NCI-H2171 treated with DMSO at 0.1 percent for 48 hours (cell line): ENCODE data around the gene HOXC11.

Experiments used
- DNase-seq: peaks from one replicate; lab custom pipeline; 2025; lab: John Stamatoyannopoulos, UW

Gene HOXC11

GRCh38 chr12:53942467-53942997 is 30.4 kb upstream of the HOXC11 start:
- DNase-seq = no peak

DNA sequence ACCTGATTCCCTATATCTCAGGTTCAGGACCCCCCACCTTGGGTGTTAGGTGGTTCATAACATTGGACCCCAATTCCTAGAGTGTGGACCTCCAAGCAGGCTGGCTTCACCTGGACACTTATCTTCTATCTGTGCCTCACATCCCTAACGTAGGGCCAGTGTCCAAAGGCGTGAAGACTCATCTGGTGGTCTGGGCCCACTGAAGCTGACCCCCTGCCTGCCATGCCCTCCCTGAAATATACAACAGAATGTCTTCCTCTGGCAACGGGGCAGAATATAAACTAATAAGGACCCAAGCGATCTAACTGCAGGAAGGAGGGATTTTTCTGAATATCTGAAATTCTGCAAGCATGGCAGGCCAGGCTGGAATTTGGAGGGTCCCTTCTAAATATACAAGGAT is 28.7 kb upstream of the HOXC11 start:
- DNase-seq = no peak

- no peak for DNase-seq
These were observed 27.7 kb upstream of the HOXC11 start for GRCh38 chr12:53944907-53945847.

DNA sequence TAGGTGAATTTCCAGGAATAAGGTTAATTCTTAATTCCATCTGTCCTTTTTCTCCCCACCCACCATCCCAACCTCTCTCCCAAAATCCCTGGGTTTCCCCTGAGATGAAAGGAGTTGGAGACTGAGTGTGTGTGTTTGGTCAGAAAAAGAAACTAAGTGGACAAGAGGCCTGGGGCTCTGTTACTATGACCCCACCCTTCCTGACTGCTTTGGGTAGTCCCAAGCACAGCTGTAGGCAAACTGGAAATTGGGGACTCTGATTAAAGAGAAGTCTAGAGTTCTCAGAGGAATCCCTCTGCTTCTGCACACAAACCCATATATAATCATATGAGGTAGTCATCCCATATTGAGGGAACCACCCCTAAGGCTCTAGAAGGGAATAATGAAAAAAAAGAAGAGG is 25.2 kb upstream of the HOXC11 start:
- DNase-seq = no peak

- no peak for DNase-seq
These were observed 24.0 kb upstream of the HOXC11 start for GRCh38 chr12:53948650-53949593.

DNA sequence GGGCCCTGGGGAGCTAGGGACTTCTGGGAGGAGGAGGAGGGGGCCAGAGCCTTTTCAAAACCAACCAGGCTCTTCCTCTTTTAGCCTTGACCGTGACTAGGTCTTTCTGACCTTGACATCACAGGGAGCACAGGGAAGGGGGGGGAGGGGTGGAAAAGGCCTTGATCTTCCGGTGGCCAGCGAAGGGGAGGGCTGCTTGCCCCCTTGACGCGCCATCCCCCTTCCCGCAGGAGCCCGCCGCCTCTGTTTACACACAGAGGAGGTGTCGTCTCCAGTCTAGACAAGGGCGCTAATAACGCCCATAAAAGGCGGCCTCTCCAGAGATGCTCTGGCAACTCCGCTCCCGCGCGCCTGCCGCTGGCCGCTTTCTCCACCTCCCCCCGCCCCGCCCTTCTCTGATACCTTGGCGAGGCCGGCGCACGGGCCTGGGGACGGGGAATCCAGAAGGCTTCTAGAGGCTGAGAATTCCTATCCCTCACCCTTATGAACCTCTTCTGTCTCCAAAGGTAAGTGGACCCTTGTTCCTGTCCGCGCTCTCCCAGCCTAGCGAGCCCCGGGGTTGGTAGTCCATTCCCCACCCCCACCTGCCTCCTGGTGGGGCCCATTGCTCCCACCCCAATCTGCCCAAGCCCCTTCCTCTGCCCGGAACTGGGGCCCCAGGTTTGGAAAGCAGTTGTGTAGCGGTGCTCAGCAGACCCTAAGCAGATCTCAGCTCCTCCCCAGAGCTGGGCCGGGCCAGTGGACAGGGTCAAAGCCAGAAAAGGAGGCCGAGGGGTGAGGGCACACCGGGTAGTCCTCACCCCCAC is 23.1 kb upstream of the HOXC11 start:
- DNase-seq = peak; percentile 11

DNA sequence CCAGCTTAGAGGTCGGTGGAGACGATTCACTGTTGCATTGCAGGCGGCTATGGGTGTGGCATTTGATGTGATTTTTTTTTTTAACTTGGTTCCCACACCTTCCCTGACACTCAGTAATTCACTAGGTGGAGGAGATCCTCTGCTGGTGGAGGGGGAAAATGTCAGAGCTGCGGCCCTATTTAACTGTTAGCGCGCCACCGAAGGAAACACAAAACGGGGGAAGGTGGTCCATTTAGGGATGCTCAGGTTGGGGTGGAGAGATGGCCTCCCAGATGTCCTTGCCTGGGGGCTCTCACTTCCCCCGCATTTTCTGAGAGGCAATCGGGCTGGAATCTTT is 22.5 kb upstream of the HOXC11 start:
- DNase-seq = peak; percentile 19

- no peak for DNase-seq
These were observed 21.9 kb upstream of the HOXC11 start for GRCh38 chr12:53950789-53951576.

DNA sequence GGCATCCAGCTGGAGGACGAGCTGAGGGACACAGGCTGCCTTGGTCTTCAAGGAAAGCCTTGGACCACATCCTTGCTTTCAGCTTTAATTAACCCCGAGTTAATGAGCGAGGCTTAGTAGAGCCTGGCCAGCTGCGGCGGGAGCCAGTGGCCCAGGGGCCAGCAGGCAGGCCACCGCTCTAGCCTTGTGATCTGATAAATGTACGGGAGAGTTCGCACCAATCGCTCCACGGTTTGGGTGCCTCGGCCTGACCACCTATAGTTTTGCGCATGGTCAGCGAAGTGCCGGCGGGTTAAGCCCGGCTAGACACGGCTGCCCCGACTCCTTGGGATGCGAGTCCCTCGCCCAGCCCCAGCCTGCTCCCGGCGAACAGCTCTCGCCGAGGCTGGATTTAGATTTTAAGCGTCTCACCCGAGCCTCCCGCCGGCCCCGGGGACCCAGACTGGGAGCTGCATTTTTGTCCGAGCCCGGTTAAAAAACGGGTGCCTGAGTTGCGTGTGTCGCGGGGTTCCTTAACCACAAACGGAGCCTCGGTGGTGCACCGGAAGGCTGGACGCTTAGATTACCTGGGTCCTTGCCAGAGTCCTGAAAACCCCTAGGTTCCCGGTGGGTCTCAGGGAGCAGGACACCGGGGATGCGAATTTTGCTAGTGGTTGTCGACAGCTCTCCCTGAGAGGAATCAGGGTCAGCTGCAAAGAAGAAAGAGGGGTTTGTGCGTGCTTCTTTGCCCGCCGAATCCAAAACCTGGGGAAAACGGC is 21.2 kb upstream of the HOXC11 start:
- DNase-seq = no peak

DNA sequence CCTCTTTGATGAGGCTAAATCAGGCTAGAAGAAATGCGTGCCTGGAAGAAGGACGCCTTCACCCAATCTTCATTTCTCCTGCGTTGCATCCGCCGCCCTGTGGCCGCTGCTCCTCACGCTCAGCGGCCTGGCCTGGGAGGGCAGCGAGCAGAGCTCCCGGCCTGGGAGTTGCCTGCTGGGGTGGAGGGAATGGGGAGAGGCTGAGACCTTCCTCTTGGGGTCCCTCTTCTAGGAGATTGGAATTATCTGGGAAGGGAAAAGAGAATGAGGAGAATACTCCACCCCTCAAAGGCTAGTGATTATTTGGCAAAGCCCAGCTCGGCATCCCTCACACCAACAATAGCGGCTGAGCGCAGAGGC is 20.6 kb upstream of the HOXC11 start:
- DNase-seq = no peak

GRCh38 chr12:53952871-53953734 is 19.8 kb upstream of the HOXC11 start:
- DNase-seq = no peak

GRCh38 chr12:53953831-53954693 is 18.9 kb upstream of the HOXC11 start:
- no peak for DNase-seq

DNA sequence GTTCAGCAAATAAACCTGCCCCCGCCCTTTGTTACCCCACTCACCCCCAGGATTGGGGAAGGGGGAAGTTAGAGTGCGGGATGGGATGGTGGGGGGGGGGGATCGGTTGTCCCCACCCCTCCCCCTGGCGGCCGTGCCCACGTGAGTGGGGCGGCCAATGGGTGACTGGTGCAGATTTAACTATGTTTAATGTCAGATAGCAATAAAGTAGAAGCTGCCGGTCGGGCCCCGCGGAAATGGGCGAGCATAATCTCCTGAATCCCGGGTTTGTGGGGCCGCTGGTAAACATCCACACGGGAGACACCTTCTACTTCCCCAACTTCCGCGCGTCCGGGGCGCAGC is 18.3 kb upstream of the HOXC11 start, which contains the start of gene HOXC12:
HOXC12 (plus strand) TSS at position 210 of the 342 bp plus-strand sequence; CDS start at position 237, 27 bp downstream.
- no peak for DNase-seq

- no peak for DNase-seq
These were observed 17.7 kb upstream of the HOXC11 start for GRCh38 chr12:53955036-53955775.

GRCh38 chr12:53955776-53956250 is 17.1 kb upstream of the HOXC11 start:
- DNase-seq = no peak

GRCh38 chr12:53956251-53956887 is 16.6 kb upstream of the HOXC11 start:
- no peak for DNase-seq
